Common myeloid progenitor, CD34-positive (primary cell): ENCODE data around the gene SPATA3.

Experiments used
- CTCF ChIA-PET: fragments of 350-600 bp; sonication (Branson Sonifier 250); formaldehyde crosslinking; loops from one replicate; lab custom pipeline; 2021; ENCODE audit warnings: antibody characterized with exemption; lab: Charles Lee
- POLR2A ChIA-PET: fragments of 350-600 bp; sonication (Branson Sonifier 250); formaldehyde crosslinking; loops from one replicate; lab custom pipeline; 2021; ENCODE audit warnings: antibody characterized with exemption; lab: Charles Lee
- DNase-seq, 3 donors: peaks; one replicate each; pipeline versions ENCODE4 v3.0.0 to v3.0.0-alpha.2; 2013
- H3K27ac ChIP-seq, 2 experiments: 1 replicate in 1 of 2; 2 replicates in 1 of 2; pipeline ENCODE4 v1.7.0; 2013; ENCODE audit warnings: inconsistent platforms in 2 of 2, low read length in 2 of 2, mild to moderate bottlenecking in 2 of 2, low read depth in 1 of 2, moderate library complexity in 1 of 2; ENCODE audit not compliant: severe bottlenecking in 2 of 2, insufficient read depth in 1 of 2, poor library complexity in 1 of 2
- H3K27me3 ChIP-seq, 5 experiments: replicated peaks in 2 of 5; 1 replicate in 3 of 5; 2 replicates in 2 of 5; pipeline versions ENCODE4 v1.6.1 to v1.7.0; 2013; ENCODE audit warnings: low read length in 4 of 5, mild to moderate bottlenecking in 2 of 5, moderate library complexity in 2 of 5, inconsistent platforms in 1 of 5; ENCODE audit not compliant: insufficient read depth in 5 of 5, control insufficient read depth in 4 of 5
- H3K36me3 ChIP-seq, 4 experiments: 1 replicate in 2 of 4; 2 replicates in 2 of 4; pipeline versions ENCODE4 v1.6.1 to v1.7.0; 2013; ENCODE audit warnings: low read length in 3 of 4, control low read depth in 1 of 4, mild to moderate bottlenecking in 1 of 4; ENCODE audit not compliant: control insufficient read depth in 4 of 4, insufficient read depth in 4 of 4
- H3K4me1 ChIP-seq, 4 experiments: 1 replicate in 3 of 4; 2 replicates in 1 of 4; pipeline versions ENCODE4 v1.6.1 to v1.7.1; 2013; ENCODE audit warnings: low read length in 3 of 4, mild to moderate bottlenecking in 3 of 4, control low read depth in 1 of 4, inconsistent platforms in 1 of 4, moderate library complexity in 1 of 4; ENCODE audit not compliant: control insufficient read depth in 4 of 4, insufficient read depth in 4 of 4; ENCODE audit errors: control extremely low read depth in 1 of 4
- H3K4me3 ChIP-seq, 7 experiments: 1 replicate in 4 of 7; 2 replicates in 3 of 7; pipeline versions ENCODE4 v1.5.1 to v1.7.0; 2013; ENCODE audit warnings: mild to moderate bottlenecking in 7 of 7, low read length in 6 of 7, moderate library complexity in 6 of 7, inconsistent platforms in 2 of 7, low read depth in 2 of 7, control low read depth in 1 of 7; ENCODE audit not compliant: insufficient read depth in 4 of 7, control insufficient read depth in 1 of 7; ENCODE audit errors: extremely low read depth in 1 of 7
- H3K9me3 ChIP-seq, 5 experiments: 1 replicate in 4 of 5; 2 replicates in 1 of 5; pipeline versions ENCODE4 v1.6.1 to v1.7.1; 2013; ENCODE audit warnings: low read length in 4 of 5, mild to moderate bottlenecking in 2 of 5, inconsistent platforms in 1 of 5, low read depth in 1 of 5, moderate library complexity in 1 of 5; ENCODE audit not compliant: control insufficient read depth in 4 of 5, insufficient read depth in 2 of 5; ENCODE audit errors: control extremely low read depth in 1 of 5
- WGBS: methylation state at CpG from one replicate; pipeline ENCODE4 v1.1.5; 2013; ENCODE audit not compliant: insufficient coverage; 5-methylcytosine and 5-hydroxymethylcytosine counted together

The SPATA3 gene

DNA sequence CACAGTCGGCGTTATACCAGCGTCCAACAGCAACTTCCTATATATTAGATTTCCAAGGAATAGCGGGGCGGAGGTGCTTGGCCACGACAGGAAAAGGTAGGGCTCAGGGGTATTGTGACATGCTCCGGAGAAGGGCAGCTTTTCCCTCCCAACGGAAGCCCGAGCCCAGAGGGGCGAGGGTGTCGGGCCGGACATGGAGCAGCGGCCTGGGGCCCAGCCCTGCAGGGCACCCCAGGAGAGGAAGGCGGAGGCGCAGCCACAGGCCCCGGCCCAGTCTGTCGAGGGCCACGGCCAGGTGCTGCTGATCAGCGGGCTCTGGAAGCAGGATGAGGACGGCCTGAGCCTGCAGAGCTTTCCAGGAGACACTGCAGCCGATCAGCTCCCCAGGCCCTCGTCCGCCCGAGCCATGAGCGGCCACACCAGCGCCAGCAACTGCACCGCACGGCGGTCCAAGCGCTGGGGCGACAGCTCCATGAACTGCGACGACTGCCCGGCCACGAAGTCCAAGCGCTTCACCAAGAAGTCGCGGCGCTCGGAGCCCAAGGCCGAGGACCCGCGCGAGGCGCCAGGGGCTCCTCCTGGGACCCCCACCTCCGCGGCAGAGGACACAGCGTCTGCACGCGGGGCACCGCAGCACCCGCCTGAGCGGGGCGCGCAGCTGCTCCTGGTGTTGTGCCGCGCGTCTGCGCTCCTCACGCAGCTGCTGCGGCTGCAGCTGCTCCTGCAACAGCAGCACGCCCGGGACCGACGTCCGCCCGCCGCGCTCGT is 5.6 kb upstream of the SPATA3 start:
- DNase-seq, result no peak
- no peaks in the 10 kb centered on the region for H3K36me3 ChIP-seq
- H3K27me3 ChIP-seq, result peaks cover 0 to 46% (median 15%) of the 10 kb centered on the region in 5 experiments
- H3K4me1 ChIP-seq, result peaks cover 0 to 8% (median 5%) of the 10 kb centered on the region in 4 experiments
- 45% methylated on average over 45 of the region's 70 CpGs for WGBS
- POLR2A ChIA-PET, result no interaction called here
- no peak overlapping the region for H3K4me3 ChIP-seq
- H3K27ac ChIP-seq, result no peak overlapping the region
- CTCF ChIA-PET, result interaction anchor here (1.0 to 2.1 kb wide), 3 partner anchors 87 to 136 kb away, joined by 3 to 6 read pairs (median 5); no protein-coding TSS in a partner anchor
- peaks cover 0 to 5% (median 0%) of the 10 kb centered on the region in 5 experiments for H3K9me3 ChIP-seq

DNA sequence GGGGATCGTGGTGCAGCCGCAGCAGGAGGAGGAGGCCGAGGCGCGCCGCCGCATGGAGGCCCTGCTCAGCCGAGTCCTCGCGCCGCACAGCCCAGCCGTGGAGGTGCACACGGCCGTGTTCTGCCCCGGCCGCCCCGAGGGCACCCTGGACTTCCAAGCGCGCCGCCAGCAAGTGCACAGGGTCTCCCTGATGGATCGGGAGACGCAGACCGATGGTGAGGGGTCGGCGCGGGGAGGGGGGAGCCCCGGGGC is 5.1 kb upstream of the SPATA3 start:
- no peak for DNase-seq
- WGBS, result 54% methylated on average over 13 of the region's 27 CpGs
- no peak overlapping the region for H3K4me3 ChIP-seq
- no peak overlapping the region for H3K27ac ChIP-seq
- peaks cover 0 to 46% (median 15%) of the 10 kb centered on the region in 5 experiments for H3K27me3 ChIP-seq
- peaks cover 0 to 5% (median 0%) of the 10 kb centered on the region in 5 experiments for H3K9me3 ChIP-seq
- peaks cover 0 to 8% (median 5%) of the 10 kb centered on the region in 4 experiments for H3K4me1 ChIP-seq
- no peaks in the 10 kb centered on the region for H3K36me3 ChIP-seq
- CTCF ChIA-PET, result interaction anchor here (1.0 to 1.2 kb wide), 2 partner anchors 105 to 137 kb away, joined by 3 read pairs; no protein-coding TSS in a partner anchor
- POLR2A ChIA-PET, result no interaction called here

DNA sequence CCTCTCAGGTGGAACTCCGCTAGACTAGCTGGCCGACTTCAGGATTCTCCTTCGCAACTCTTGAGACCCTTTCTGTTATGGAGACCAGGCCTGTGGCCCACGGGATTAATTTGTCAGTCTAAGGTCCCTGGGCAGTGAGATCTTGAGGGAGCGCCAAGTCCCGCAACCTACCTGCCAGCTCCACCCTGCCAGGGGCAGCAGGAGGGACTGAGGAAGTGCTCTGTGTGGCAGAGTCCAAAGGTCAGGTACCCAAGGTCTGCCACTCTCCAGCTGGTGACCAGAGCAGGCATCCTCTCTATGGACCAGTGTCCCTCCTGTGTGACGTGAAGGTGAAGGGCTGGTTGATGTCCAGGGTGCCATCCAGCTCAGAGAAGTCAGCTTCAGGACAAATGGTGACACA is 4.3 kb upstream of the SPATA3 start:
- Histone ChIP-seq H3K4me1 (peaks cover 0 to 6% (median 5%) of the 10 kb centered on the region in 4 experiments), H3K4me3 (no peak overlapping the region), H3K36me3 (no peaks in the 10 kb centered on the region), H3K27me3 (peaks cover 0 to 46% (median 15%) of the 10 kb centered on the region in 5 experiments), H3K9me3 (peaks cover 0 to 5% (median 0%) of the 10 kb centered on the region in 5 experiments), H3K27ac (no peak overlapping the region)
- ChIA-PET CTCF (interaction anchor here (1.0 to 1.6 kb wide), 5 partner anchors 25 to 106 kb away, joined by 3 to 6 read pairs (median 3); no protein-coding TSS in a partner anchor), POLR2A (interaction anchor here (0.5 kb wide), 1 partner anchor 151 kb away, joined by 3 read pairs; no protein-coding TSS in a partner anchor)
- 95% methylated on average over 5 of the region's 7 CpGs for WGBS
- DNase-seq, result no peak

DNA sequence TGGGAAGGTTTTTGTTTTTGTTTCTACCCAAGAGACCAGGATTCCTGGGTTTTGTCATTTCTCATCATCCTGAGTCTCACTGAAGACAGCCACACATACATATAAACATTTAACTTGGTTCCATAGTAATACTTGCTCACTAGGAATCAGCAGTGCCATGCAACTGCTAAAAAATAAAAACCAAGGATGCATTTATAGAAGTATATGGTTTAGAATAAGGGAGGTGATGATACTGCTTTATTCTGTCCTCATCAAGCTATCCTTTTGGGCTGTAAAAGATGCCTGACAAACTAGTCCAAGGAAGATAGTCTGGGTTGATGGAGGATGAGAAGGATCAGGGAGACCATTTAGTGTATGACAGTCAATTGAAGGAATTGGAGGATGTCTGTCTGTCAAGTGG is 740 bp downstream of the SPATA3 start:
- Histone ChIP-seq H3K4me3 (no peak overlapping the region), H3K36me3 (no peaks in the 10 kb centered on the region), H3K4me1 (no peaks in the 10 kb centered on the region), H3K9me3 (peaks cover 0 to 4% (median 0%) of the 10 kb centered on the region in 5 experiments), H3K27me3 (peaks cover 0 to 44% (median 13%) of the 10 kb centered on the region in 5 experiments), H3K27ac (no peak overlapping the region)
- POLR2A ChIA-PET, result no interaction called here
- DNase-seq, result no peak
- CTCF ChIA-PET, result interaction anchor here (1.5 kb wide), 1 partner anchor 24 kb away, joined by 4 read pairs; no protein-coding TSS in a partner anchor

DNA sequence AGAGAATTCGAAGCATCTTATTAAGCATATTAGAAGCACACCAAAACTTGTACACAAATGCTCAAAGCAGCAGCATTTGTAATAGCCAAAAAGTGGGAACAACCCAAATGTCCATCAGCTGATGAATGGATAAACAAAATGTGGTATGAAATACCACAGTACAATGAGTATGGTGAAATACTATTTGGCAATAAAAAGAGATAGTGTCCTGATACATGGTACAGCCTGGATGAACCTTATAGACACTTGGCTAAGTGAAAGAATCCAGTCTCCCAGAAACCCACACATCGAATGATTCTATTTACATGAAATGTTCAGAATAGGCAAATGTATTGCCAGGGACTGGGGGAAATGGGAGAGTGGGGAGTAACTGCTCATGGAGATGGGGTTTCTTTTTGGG is 3.0 kb downstream of the SPATA3 start:
- 100% methylated on average over 1 of the region's 2 CpGs for WGBS
- H3K36me3 ChIP-seq, result no peaks in the 10 kb centered on the region
- POLR2A ChIA-PET, result interaction anchor here (0.6 kb wide), 1 partner anchor 173 kb away, joined by 3 read pairs; no protein-coding TSS in a partner anchor
- H3K4me1 ChIP-seq, result no peaks in the 10 kb centered on the region
- CTCF ChIA-PET, result interaction anchor here (1.0 to 1.2 kb wide), 2 partner anchors 10 to 11 kb away, joined by 3 read pairs; no protein-coding TSS in a partner anchor
- peaks cover 0 to 4% (median 0%) of the 10 kb centered on the region in 5 experiments for H3K9me3 ChIP-seq
- no peak overlapping the region for H3K4me3 ChIP-seq
- DNase-seq, result no peak
- peaks cover 0 to 28% (median 12%) of the 10 kb centered on the region in 5 experiments for H3K27me3 ChIP-seq
- no peak overlapping the region for H3K27ac ChIP-seq

DNA sequence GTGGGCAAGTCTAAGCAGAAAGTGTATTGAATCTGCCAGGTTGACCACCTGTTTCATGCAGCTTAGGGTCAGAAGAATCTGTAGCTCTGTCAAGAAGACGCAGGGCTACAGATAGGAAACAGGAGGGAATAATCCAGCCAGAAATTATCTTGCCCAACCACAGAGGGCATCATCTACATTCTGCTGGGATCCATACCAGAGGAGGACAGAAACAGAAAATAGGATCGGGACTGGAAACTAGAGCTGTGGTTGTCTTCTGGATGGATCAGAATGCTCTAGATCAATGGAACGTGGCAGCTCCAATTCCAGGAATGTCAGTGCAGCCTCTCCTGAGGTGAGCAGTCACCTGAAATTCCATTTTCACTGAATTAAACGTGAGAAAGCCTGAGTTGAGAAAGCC is 3.6 kb downstream of the SPATA3 start:
- 81% methylated on average over 4 of the region's 4 CpGs for WGBS
- no peak overlapping the region for H3K4me3 ChIP-seq
- no peaks in the 10 kb centered on the region for H3K4me1 ChIP-seq
- no peak for DNase-seq
- peaks cover 0 to 28% (median 11%) of the 10 kb centered on the region in 5 experiments for H3K27me3 ChIP-seq
- H3K27ac ChIP-seq, result no peak overlapping the region
- peaks cover 0 to 4% (median 0%) of the 10 kb centered on the region in 5 experiments for H3K9me3 ChIP-seq
- CTCF ChIA-PET, result interaction anchor here (1.1 to 1.2 kb wide), 2 partner anchors 12 to 13 kb away, joined by 3 read pairs; no protein-coding TSS in a partner anchor
- H3K36me3 ChIP-seq, result no peaks in the 10 kb centered on the region
- POLR2A ChIA-PET, result no interaction called here
